Omental fat pad (tissue), 4 donors: Measurements from ENCODE around the gene LIPT1. TPM values are rescaled to one million over a fixed set of nuclear protein-coding genes. Genes with fewer than 3 reads are reported as not detected.
"Not testable (repeated sequence)": the region's sequence is repeated elsewhere in the genome, so short reads cannot be mapped to it uniquely, and the experiment has no call there.

Experiments used
- ATAC-seq: fragments of 150-250 bp; one replicate; pipeline ENCODE4 v1.9.1; 2016; ENCODE audit warnings: mild to moderate bottlenecking, moderate library complexity; ENCODE audit not compliant: low FRiP score
- DNase-seq: peaks from one replicate; pipeline ENCODE4 v3.0.0-alpha.2; 2019; ENCODE audit warnings: low spot score
- total RNA-seq, 4 donors: library from RNA; depleted of rRNA; stranded (reverse); fragments of >200 nt; gene quantifications; one replicate each; pipeline ENCODE4 v1.1.0, GENCODE V29; 2016
- TF ChIP-seq, protein P1 (sequence below), 3 donors: fragments of 450-650 bp; IDR thresholded peaks; one replicate each; pipeline ENCODE4 v1.5.1; 2016 to 2017; ENCODE audit warnings: antibody characterized with exemption in 3 of 3, mild to moderate bottlenecking in 3 of 3, moderate library complexity in 2 of 3

Gene LIPT1
- total RNA-seq, 4 donors from 2014 or later = 3.4 to 13.4 (median 7.0) TPM

DNA sequence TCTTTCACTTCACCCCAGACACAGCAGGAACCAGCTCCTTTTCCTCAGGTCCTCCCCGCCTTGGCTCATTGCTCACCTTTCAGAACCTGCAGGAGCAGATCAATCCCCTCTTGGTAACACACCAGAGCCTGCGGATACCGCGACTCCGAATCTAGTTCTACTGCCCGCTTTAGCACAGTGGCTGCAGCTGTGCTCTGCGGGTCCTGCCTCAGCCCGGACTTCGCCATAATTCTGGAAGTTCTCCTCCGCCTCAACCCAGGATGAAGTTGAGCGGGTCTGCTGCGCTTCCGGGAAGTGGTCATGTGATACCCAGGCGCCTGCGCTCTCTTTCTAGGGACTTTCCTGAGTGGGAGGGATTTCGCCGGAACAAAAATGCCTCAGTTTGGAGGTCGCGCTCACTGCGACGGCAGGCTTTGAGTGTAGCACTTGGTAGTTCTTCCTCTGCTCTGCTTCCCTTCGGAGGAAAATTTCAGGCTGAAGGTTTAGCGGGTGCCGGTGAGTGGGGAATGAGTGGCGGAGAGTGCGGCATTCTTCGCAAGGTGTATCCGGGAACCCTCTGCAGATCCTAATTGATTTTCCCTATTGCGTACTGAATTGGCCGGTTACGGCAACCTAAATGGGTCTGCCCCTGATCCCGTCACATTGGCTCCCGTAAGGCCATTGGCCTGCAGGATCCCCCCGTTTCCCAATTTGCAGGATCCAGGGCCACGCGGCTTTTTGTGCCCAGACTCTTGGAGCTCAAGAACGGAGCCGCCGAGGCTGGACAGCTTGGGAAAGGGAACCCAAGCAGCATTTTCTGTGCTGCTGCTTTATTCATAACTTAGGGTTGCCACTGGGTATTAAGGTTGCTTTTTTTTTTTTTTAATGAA is 26.2 kb downstream of the LIPT1 start, which contains the start of the genes MITD1 and MRPL30:
TSS of gene MITD1 (minus strand) at position 304 of the 869 bp plus-strand sequence. CDS start at position 227, 77 bp downstream.
TSS of gene MRPL30 (plus strand) at position 430 of the 869 bp plus-strand sequence. CDS start 5,020 bp downstream, outside the sequence.
- peak; percentile 95 for ATAC-seq
- TF ChIP-seq, protein P1, sequence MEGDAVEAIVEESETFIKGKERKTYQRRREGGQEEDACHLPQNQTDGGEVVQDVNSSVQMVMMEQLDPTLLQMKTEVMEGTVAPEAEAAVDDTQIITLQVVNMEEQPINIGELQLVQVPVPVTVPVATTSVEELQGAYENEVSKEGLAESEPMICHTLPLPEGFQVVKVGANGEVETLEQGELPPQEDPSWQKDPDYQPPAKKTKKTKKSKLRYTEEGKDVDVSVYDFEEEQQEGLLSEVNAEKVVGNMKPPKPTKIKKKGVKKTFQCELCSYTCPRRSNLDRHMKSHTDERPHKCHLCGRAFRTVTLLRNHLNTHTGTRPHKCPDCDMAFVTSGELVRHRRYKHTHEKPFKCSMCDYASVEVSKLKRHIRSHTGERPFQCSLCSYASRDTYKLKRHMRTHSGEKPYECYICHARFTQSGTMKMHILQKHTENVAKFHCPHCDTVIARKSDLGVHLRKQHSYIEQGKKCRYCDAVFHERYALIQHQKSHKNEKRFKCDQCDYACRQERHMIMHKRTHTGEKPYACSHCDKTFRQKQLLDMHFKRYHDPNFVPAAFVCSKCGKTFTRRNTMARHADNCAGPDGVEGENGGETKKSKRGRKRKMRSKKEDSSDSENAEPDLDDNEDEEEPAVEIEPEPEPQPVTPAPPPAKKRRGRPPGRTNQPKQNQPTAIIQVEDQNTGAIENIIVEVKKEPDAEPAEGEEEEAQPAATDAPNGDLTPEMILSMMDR (IDR thresholded peaks at IDR 0.05) = no peak
- peak; percentile 71 for DNase-seq

DNA sequence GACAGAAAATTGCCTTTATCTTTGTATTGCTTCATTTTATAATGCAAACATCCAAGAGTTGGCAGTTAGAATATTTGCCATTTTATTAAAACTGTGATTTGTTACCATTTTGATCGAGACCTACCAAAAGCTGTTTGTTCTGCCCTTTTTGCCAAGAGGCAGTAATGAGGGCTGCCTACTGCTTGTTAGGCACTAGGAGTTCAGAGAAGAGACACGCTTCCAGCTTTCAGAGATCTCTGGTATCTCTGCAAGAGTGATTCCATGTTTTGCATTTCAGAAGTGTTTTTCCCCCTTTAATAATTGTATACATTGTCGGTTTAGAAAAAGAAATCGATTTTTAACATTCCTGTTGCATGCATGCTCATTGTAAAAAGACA is 26.8 kb downstream of the LIPT1 start:
- ATAC-seq (no peak), DNase-seq (no peak)
- TF ChIP-seq, protein P1 (IDR thresholded peaks at IDR 0.05) = no peak

DNA sequence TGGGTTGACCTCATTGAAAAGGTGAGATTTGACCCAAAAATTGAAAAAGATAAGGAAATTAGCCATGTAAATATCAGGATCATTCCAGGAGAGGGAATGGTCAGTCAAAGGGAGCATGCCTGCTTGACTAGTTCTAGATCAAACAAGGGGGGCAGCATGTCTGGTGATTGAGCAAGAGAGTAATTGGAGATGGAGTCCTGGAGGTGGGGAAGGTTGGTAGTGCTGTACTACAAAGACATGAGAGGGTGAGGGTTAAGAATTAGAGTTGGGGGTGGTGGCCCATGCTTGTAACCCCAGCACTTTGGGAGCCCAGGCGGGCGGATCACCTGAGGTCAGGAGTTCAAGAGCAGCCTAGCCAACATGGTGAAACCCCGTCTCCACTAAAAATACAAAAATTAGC is 28.3 kb downstream of the LIPT1 start:
- no peak for ATAC-seq
- TF ChIP-seq, protein P1 (IDR thresholded peaks at IDR 0.05) = no peak
- no peak for DNase-seq

DNA sequence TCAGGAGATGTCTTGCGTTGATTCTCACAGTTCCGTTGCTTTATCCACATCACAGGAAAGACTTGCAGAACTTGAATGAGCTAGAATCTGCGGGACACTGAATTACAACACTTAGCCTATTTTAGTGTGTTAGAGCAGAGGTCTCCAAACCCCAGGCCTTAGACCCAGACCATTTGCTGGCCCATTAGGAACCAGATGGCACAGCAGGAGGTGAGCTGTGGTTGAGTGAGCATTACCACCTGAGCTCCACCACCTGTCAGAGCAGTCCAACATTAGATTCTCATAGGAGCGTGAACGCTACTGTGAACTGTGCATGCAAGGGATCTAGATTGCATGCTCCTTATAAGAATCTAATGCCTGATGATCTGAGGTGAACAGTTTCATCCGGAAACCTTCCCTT is 30.0 kb downstream of the LIPT1 start:
- ATAC-seq (no peak), DNase-seq (no peak)
- TF ChIP-seq, protein P1 (IDR thresholded peaks at IDR 0.05) = no peak

DNA sequence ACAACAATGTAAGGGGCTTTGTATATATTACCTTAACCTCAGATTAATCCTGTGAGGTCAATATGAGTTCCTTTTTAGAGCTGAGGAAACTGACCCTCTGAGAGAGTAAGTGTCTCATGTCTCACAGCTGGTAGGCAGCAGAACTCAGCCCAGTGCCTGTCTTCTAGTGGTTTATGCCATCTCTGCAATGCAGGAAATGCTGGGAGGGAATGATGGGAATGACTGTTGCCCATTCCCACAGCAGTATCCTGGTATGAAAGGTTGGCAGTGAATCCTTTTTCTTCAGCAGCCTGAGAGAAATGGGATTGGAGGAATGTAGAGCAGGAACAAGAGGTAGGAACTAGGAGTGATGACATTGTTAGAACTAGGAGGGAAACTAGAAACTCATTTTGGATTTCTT is 32.2 kb downstream of the LIPT1 start:
- TF ChIP-seq, protein P1 (IDR thresholded peaks at IDR 0.05) = no peak
- DNase-seq = no peak
- no peak for ATAC-seq

DNA sequence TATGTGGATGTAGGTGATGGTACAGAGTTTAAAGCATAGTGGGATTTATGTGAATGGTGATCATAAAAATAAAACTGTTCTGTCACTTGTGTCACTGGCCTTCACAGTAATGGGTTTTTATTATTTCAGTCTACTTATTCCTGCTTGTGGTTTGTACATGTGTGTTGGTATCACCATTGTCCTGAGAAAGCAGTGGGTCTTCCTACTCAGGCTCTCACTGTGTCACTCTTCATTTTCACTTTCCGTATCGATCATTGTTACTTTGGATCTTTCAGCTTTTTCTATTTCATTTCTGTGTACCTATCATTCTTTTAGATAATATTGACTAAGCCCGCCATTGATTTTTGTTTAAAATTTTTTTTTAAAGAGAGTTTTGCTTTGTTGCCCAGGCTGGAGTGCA is 33.6 kb downstream of the LIPT1 start:
- ATAC-seq (no peak), DNase-seq (no peak)
- TF ChIP-seq, protein P1 (IDR thresholded peaks at IDR 0.05) = no peak

DNA sequence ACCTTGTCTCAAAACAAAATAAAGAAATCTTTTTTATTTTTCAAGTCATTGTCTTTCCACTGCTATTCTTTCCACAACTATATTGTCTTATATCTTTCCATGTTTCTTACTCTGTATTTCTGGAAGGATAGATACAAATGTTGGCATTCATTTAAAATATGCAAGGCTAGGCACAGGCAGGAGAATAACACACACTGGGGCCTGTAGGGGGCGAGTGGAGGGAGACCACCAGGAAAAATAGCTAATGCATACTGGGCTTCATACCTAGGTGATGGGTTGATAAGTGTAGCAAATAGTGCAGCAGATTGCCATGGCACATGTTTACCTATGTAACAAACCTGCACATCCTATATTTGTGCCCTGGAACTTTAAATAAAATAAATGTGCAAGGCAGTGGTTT is 35.8 kb downstream of the LIPT1 start:
- TF ChIP-seq, protein P1 (IDR thresholded peaks at IDR 0.05) = no peak
- DNase-seq = no peak
- no peak for ATAC-seq

DNA sequence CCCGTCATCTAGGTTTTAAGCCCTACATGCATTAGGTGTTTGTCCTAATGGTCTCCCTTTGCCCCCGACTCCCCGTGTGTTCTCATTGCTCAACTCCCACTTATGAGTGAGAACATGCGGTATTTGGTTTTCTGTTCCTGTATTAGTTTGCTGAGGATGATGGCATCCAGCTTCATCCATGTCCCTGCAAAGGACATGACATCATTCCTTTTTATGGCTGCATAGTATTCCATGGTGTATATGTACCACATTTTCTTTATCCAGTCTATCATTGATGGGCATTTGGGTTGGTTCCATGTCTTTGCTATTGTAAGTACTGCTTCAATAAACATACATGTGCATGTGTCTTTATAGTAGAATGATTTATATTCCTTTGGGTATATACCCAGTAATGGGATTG is 37.6 kb downstream of the LIPT1 start:
- ATAC-seq, DNase-seq: not testable (repeated sequence)
